Keratinocyte (primary cell): Measurements from ENCODE around the gene CKAP2L.

ENCODE experiments used
- CTCF ChIP-seq, 3 experiments: IDR thresholded peaks in 1 of 3; conservative IDR thresholded peaks in 1 of 3; optimal IDR thresholded peaks in 1 of 3; 2 replicates in 2 of 3; 3 replicates in 1 of 3; pipeline versions ENCODE3 to v1.5.1; 2011; ENCODE audit warnings: low read length in 3 of 3, mild to moderate bottlenecking in 3 of 3, moderate library complexity in 2 of 3, control low read depth in 1 of 3, inconsistent platforms in 1 of 3; ENCODE audit not compliant: insufficient read depth in 2 of 3; ENCODE audit errors: extremely low read depth in 1 of 3
- EZH2 ChIP-seq: IDR thresholded peaks from one replicate; pipeline ENCODE4 v1.6.1; 2012; ENCODE audit warnings: inconsistent platforms, mild to moderate bottlenecking, low read length, moderate library complexity

- TF ChIP-seq CTCF (optimal IDR thresholded peaks at IDR 0.05 in 1 of 3, IDR thresholded peaks at IDR 0.05 in 1 of 3, conservative IDR thresholded peaks at IDR 0.05 in 1 of 3; ENCODE audit: extremely low read depth in 1 of 3, insufficient read depth in 2 of 3, low read length in 3 of 3): no peak
- no peak for TF ChIP-seq EZH2
These were observed 37.0 kb downstream of the CKAP2L start for GRCh38 chr2:112727276-112728028.
